GM18499 (cell line): ENCODE measurements around the gene GNL3.
"Not testable (repeated sequence)": the region's sequence is repeated elsewhere in the genome, so short reads cannot be mapped to it uniquely, and the experiment has no call there.

Experiments
- ATAC-seq: cut with Tn5 transposase; IDR thresholded peaks from one replicate; pipeline ENCODE4 v1.9.1; 2021; ENCODE audit warnings: moderate number of reproducible peaks; ENCODE audit not compliant: insufficient read depth, unreplicated experiment

GNL3 gene

GRCh38 chr3:52715714-52716305, 30.0 kb downstream of the GNL3 start:
- no peak for ATAC-seq

GRCh38 chr3:52719618-52720017, 33.8 kb downstream of the GNL3 start:
- ATAC-seq: no peak

GRCh38 chr3:52721002-52721729, 35.3 kb downstream of the GNL3 start:
- ATAC-seq: no peak

- ATAC-seq: no peak
Measured at GRCh38 chr3:52721730-52722008, 35.8 kb downstream of the GNL3 start.

- no peak for ATAC-seq
Measured at GRCh38 chr3:52722491-52722890, 36.7 kb downstream of the GNL3 start.

GRCh38 chr3:52723935-52724334, 38.1 kb downstream of the GNL3 start:
- no peak for ATAC-seq

GRCh38 chr3:52724511-52724910, 38.7 kb downstream of the GNL3 start:
- no peak for ATAC-seq

- not testable (repeated sequence) for ATAC-seq
Measured at GRCh38 chr3:52728753-52729152, 42.9 kb downstream of the GNL3 start.

GRCh38 chr3:52730681-52731080, 44.8 kb downstream of the GNL3 start:
- no peak for ATAC-seq

- ATAC-seq: no peak
Measured at GRCh38 chr3:52731590-52731989, 45.8 kb downstream of the GNL3 start.

- no peak for ATAC-seq
Measured at GRCh38 chr3:52733256-52733891, 47.5 kb downstream of the GNL3 start.

- no peak for ATAC-seq
Measured at GRCh38 chr3:52739730-52740129, 53.9 kb downstream of the GNL3 start.

GRCh38 chr3:52742418-52743041, 56.7 kb downstream of the GNL3 start:
- ATAC-seq: no peak

- no peak for ATAC-seq
Measured at GRCh38 chr3:52743152-52743551, 57.3 kb downstream of the GNL3 start.

- no peak for ATAC-seq
Measured at GRCh38 chr3:52743721-52744120, 57.9 kb downstream of the GNL3 start.
